IMR-90 (cell line): ENCODE measurements around the gene AQP12A. TPM values are rescaled to one million over a fixed set of nuclear protein-coding genes. Genes with fewer than 3 reads are reported as not detected.

Experiments used
- ATAC-seq: fragments of 200-7000 bp; cut with Tn5 transposase; 2 replicates; pipeline ENCODE4 v1.9.1; 2020; ENCODE audit warnings: low read depth, mild to moderate bottlenecking, moderate library complexity
- BruUV-seq: library from RNA; stranded (reverse); fragments of 400-500 nt; replicated peaks from 2 replicates; lab custom pipeline; 2021; lab: Mats Ljungman, UMichigan
- CTCF ChIA-PET: fragments of 300-600 bp; formaldehyde crosslinking; extraction: SDS; loops from one replicate; lab custom pipeline; 2021; ENCODE audit warnings: antibody characterized with exemption; lab: Yijun Ruan, JAX
- POLR2A ChIA-PET: fragments of 300-600 bp; sonication (Branson Sonifier 250); formaldehyde crosslinking; loops from one replicate; lab custom pipeline; 2022; ENCODE audit warnings: antibody characterized with exemption; ENCODE audit not compliant: unreplicated experiment; lab: Charles Lee
- DNase-seq: peaks from one replicate; pipeline ENCODE4 v3.0.0; 2013
- H2AFZ ChIP-seq: replicated peaks from 2 replicates; pipeline ENCODE3; 2013; ENCODE audit warnings: low read length, mild to moderate bottlenecking; ENCODE audit not compliant: poor library complexity
- H2AK5ac ChIP-seq: 2 replicates; pipeline ENCODE4 v1.6.1; 2013; ENCODE audit warnings: low read depth, low read length, inconsistent platforms
- H2AK9ac ChIP-seq: replicated peaks from 2 replicates; pipeline ENCODE3; 2013; ENCODE audit warnings: mild to moderate bottlenecking, low read depth, low read length, moderate library complexity; ENCODE audit not compliant: poor library complexity
- H2BK120ac ChIP-seq: 2 replicates; pipeline ENCODE4 v1.6.1; 2013; ENCODE audit warnings: low read depth, low read length, inconsistent platforms
- H2BK15ac ChIP-seq: 3 replicates; pipeline ENCODE4 v1.6.1; 2013; ENCODE audit warnings: low read depth, low read length, inconsistent platforms
- H2BK20ac ChIP-seq: 2 replicates; pipeline ENCODE4 v1.6.1; 2013; ENCODE audit warnings: low read depth, mild to moderate bottlenecking, inconsistent platforms, low read length, moderate library complexity
- H2BK5ac ChIP-seq: 2 replicates; pipeline ENCODE4 v1.6.1; 2013; ENCODE audit warnings: mild to moderate bottlenecking, low read depth, low read length, inconsistent platforms; ENCODE audit not compliant: poor library complexity, severe bottlenecking
- H3K14ac ChIP-seq: replicated peaks from 2 replicates; pipeline ENCODE4 v1.6.1; 2013; ENCODE audit warnings: low read depth, low read length, inconsistent platforms
- H3K18ac ChIP-seq: 2 replicates; pipeline ENCODE4 v1.6.1; 2013; ENCODE audit warnings: low read depth, low read length, control low read depth
- H3K23ac ChIP-seq: 2 replicates; pipeline ENCODE4 v1.6.1; 2013; ENCODE audit warnings: low read depth, low read length, inconsistent platforms
- H3K27ac ChIP-seq: 2 replicates; pipeline ENCODE4 v1.5.1; 2013; ENCODE audit warnings: mild to moderate bottlenecking, control low read depth, low read length; ENCODE audit not compliant: insufficient read depth
- H3K27me3 ChIP-seq: 2 replicates; pipeline ENCODE4 v1.6.1; 2013; ENCODE audit warnings: low read length; ENCODE audit not compliant: control insufficient read depth, insufficient read depth
- H3K36me3 ChIP-seq: 2 replicates; pipeline ENCODE4 v1.6.1; 2013; ENCODE audit warnings: low read length, mixed read lengths; ENCODE audit not compliant: control insufficient read depth, insufficient read depth
- H3K4ac ChIP-seq: 2 replicates; pipeline ENCODE4 v1.6.1; 2013; ENCODE audit warnings: low read depth, low read length, inconsistent platforms
- H3K4me1 ChIP-seq: 2 replicates; pipeline ENCODE4 v1.6.1; 2013; ENCODE audit warnings: low read length, mixed read lengths; ENCODE audit not compliant: control insufficient read depth, insufficient read depth
- H3K4me2 ChIP-seq: 2 replicates; pipeline ENCODE4 v1.6.1; 2013; ENCODE audit warnings: low read depth, mild to moderate bottlenecking, control low read depth, low read length, moderate library complexity
- H3K4me3 ChIP-seq: 2 replicates; pipeline ENCODE4 v1.5.1; 2013; ENCODE audit warnings: low read depth, mild to moderate bottlenecking, control low read depth, low read length, moderate library complexity; ENCODE audit not compliant: insufficient read depth
- H3K56ac ChIP-seq: 2 replicates; pipeline ENCODE4 v1.6.1; 2013; ENCODE audit warnings: low read length, inconsistent platforms; ENCODE audit not compliant: insufficient read depth; ENCODE audit errors: extremely low read depth
- H3K79me1 ChIP-seq, 2 experiments: 2 replicates each; pipeline ENCODE4 v1.6.1; 2013; ENCODE audit warnings: low read length in 2 of 2, inconsistent platforms in 1 of 2, low read depth in 1 of 2
- H3K9ac ChIP-seq: 2 replicates; pipeline ENCODE4 v1.6.1; 2013; ENCODE audit warnings: low read depth, low read length, control low read depth
- H3K9me1 ChIP-seq: 2 replicates; pipeline ENCODE4 v1.6.1; 2013; ENCODE audit warnings: low read length, inconsistent platforms; ENCODE audit not compliant: insufficient read depth
- H3K9me3 ChIP-seq: 2 replicates; pipeline ENCODE4 v1.6.1; 2013; ENCODE audit warnings: low read length; ENCODE audit not compliant: control insufficient read depth, insufficient read depth
- H4K20me1 ChIP-seq: 2 replicates; pipeline ENCODE4 v1.6.1; 2013; ENCODE audit warnings: low read length, inconsistent platforms; ENCODE audit not compliant: insufficient read depth
- H4K5ac ChIP-seq: 2 replicates; pipeline ENCODE4 v1.6.1; 2013; ENCODE audit warnings: mild to moderate bottlenecking, low read depth, low read length, control low read depth
- H4K8ac ChIP-seq, 2 experiments: 2 replicates each; pipeline ENCODE4 v1.6.1; 2013; ENCODE audit warnings: low read depth in 2 of 2, low read length in 2 of 2, control low read depth in 1 of 2, inconsistent platforms in 1 of 2
- H4K91ac ChIP-seq: 2 replicates; pipeline ENCODE4 v1.6.1; 2013; ENCODE audit warnings: low read depth, low read length, inconsistent platforms; ENCODE audit not compliant: insufficient read depth
- BHLHE40 ChIP-seq: fragments of 150-350 bp; IDR thresholded peaks from 2 replicates; pipeline ENCODE4 v1.6.1; 2016; ENCODE audit warnings: mild to moderate bottlenecking, low read depth, low read length
- MAFK ChIP-seq: IDR thresholded peaks from 2 replicates; pipeline ENCODE4 v1.6.1; 2012; ENCODE audit warnings: low read depth, low read length, improper control_type of control experiment
- MAZ ChIP-seq: IDR thresholded peaks from 2 replicates; pipeline ENCODE4 v1.6.1; 2012; ENCODE audit warnings: low read depth, mild to moderate bottlenecking, low read length, improper control_type of control experiment, moderate library complexity, borderline replicate concordance
- NFE2L2 ChIP-seq: fragments of 150-350 bp; IDR thresholded peaks from 2 replicates; pipeline ENCODE4 v1.6.1; 2016; ENCODE audit warnings: low read depth, mild to moderate bottlenecking, low read length
- RAD21 ChIP-seq: IDR thresholded peaks from 2 replicates; pipeline ENCODE4 v1.6.1; 2012; ENCODE audit warnings: low read length, improper control_type of control experiment
- RFX5 ChIP-seq: IDR thresholded peaks from 2 replicates; pipeline ENCODE4 v1.8.0; 2012; ENCODE audit warnings: low read depth, mild to moderate bottlenecking, low read length, moderate library complexity
- SMC3 ChIP-seq: fragments of 150-350 bp; IDR thresholded peaks from 2 replicates; pipeline ENCODE4 v1.6.1; 2016; ENCODE audit warnings: low read depth, mild to moderate bottlenecking, antibody characterized with exemption, low read length, moderate library complexity
- WGBS, 2 experiments: methylation state at CpG; one replicate each; pipeline versions ENCODE4 v1.1.5 to v1.1.7; 2013; ENCODE audit warnings: missing lambda C conversion rate in 2 of 2; ENCODE audit not compliant: insufficient read length in 1 of 2; ENCODE audit errors: extremely low coverage in 2 of 2; 5-methylcytosine and 5-hydroxymethylcytosine counted together
- dilution Hi-C: fragments of 300-500 bp; cut with HindIII; formaldehyde crosslinking; loops from one replicate; pipeline ENCODE4 v1.14.3; 2018; ENCODE audit warnings: low sequenced_read_pairs; ENCODE audit not compliant: unreplicated experiment
- in situ Hi-C: fragments of 300-500 bp; cut with MboI; formaldehyde crosslinking; loops from 3 replicates; pipeline ENCODE4 v1.14.3; 2019; ENCODE audit warnings: low sequenced_read_pairs, inconsistent platforms, mixed read lengths
- intact Hi-C: fragments of 100-400 bp; cut with micrococcal nuclease; formaldehyde crosslinking; loops from 2 replicates; pipeline ENCODE4 v1.10.0; 2022
- polyA plus RNA-seq, 3 experiments: library from polyadenylated mRNA; depleted of rRNA; stranded (reverse); fragments of >200 nt; gene quantifications; 2 replicates each; pipeline ENCODE4 v1.2.3, GENCODE V29; 2012; ENCODE audit warnings: low replicate concordance in 1 of 3
- total RNA-seq: library from RNA; depleted of rRNA; stranded (reverse); fragments of >200 nt; gene quantifications from 2 replicates; pipeline ENCODE4 v1.2.3, GENCODE V29; 2012
- TF ChIP-seq, protein P1 (sequence below): conservative IDR thresholded peaks from 2 replicates; pipeline ENCODE4 v1.5.1; 2012; ENCODE audit warnings: mild to moderate bottlenecking, low read depth, low read length, improper control_type of control experiment
- TF ChIP-seq, protein P2 (sequence below): fragments of 150-350 bp; IDR thresholded peaks from 2 replicates; pipeline ENCODE4 v1.6.1; 2017; ENCODE audit warnings: mild to moderate bottlenecking, antibody characterized with exemption, low read length, low read depth

Gene AQP12A
- total and polyA plus RNA-seq, 2 of the 4 experiments (the other 2 are of a cell fraction): not detected

DNA sequence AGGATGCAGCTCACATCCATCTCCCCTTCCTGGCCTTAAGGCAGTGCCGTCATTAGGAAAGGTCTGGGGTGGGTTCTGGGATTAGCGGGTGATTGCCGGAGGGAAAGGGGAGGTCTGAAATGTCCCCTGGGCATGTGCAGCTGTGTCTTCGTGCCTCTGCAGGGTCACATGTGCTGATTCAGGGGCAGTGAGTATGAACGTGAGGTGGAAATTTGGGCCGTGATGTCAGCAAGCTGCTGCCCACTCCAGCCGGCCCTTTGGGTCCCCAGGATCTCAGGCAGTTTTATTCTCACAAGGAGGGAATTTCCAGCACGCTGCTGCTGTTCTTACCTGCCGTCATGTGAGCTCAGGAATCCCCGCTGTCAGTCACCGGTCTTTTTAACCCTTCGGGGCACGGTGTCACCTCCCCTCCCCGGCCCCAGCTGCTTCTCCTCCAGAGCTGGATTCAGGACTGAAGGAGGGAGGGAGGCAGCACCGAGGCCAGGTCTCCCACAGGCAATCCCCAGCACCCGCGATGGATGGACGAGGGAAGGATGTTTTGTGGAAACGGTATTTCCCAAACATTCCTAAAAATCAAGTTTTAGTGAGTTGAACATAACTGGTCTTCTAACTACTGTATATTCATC is 42.9 kb upstream of the AQP12A start:
- in situ Hi-C loops (no loop called here), dilution Hi-C loops (no loop called here), intact Hi-C loops (no loop called here)
- Histone ChIP-seq H2BK20ac (no peak overlapping the region), H3K14ac (no peak overlapping the region), H2BK15ac (no peak overlapping the region), H3K18ac (no peak overlapping the region), H3K79me1 (no peaks in the 10 kb centered on the region), H3K9me3 (no peaks in the 10 kb centered on the region; the same call in 1 of the 2 replicates), H3K27me3 (peaks cover 76% of the 10 kb centered on the region), H3K4ac (no peak overlapping the region), H3K4me2 (no peak overlapping the region), H2AK5ac (no peak overlapping the region), H3K4me1 (no peaks in the 10 kb centered on the region), H3K27ac (no peak overlapping the region), H2AK9ac (peak overlapping the region; percentile 28), H4K8ac (no peak overlapping the region), H4K20me1 (no peaks in the 10 kb centered on the region), H2BK5ac (no peak overlapping the region), H4K91ac (no peak overlapping the region), H3K56ac (no peak overlapping the region), H2AFZ (no peak overlapping the region), H2BK120ac (no peak overlapping the region), H3K23ac (no peak overlapping the region), H3K36me3 (no peaks in the 10 kb centered on the region), H3K9me1 (no peaks in the 10 kb centered on the region), H3K4me3 (no peak overlapping the region), H4K5ac (no peak overlapping the region), H3K9ac (no peak overlapping the region)
- ATAC-seq (no peak), DNase-seq (no peak)
- BruUV-seq: no TSS peak
- 6% methylated on average over 3 of the region's 19 CpGs; no CpG with 5 or more reads in 1 of the 2 experiments for WGBS, 2 experiments
- ChIA-PET CTCF (no interaction called here), POLR2A (no interaction called here)
- TF ChIP-seq MAFK: no peak
- TF ChIP-seq RFX5: no peak
- TF ChIP-seq, protein P1, sequence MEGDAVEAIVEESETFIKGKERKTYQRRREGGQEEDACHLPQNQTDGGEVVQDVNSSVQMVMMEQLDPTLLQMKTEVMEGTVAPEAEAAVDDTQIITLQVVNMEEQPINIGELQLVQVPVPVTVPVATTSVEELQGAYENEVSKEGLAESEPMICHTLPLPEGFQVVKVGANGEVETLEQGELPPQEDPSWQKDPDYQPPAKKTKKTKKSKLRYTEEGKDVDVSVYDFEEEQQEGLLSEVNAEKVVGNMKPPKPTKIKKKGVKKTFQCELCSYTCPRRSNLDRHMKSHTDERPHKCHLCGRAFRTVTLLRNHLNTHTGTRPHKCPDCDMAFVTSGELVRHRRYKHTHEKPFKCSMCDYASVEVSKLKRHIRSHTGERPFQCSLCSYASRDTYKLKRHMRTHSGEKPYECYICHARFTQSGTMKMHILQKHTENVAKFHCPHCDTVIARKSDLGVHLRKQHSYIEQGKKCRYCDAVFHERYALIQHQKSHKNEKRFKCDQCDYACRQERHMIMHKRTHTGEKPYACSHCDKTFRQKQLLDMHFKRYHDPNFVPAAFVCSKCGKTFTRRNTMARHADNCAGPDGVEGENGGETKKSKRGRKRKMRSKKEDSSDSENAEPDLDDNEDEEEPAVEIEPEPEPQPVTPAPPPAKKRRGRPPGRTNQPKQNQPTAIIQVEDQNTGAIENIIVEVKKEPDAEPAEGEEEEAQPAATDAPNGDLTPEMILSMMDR: no peak
- TF ChIP-seq SMC3: no peak
- TF ChIP-seq, protein P2, sequence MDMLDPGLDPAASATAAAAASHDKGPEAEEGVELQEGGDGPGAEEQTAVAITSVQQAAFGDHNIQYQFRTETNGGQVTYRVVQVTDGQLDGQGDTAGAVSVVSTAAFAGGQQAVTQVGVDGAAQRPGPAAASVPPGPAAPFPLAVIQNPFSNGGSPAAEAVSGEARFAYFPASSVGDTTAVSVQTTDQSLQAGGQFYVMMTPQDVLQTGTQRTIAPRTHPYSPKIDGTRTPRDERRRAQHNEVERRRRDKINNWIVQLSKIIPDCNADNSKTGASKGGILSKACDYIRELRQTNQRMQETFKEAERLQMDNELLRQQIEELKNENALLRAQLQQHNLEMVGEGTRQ: no peak
- TF ChIP-seq BHLHE40: no peak
- no peak for TF ChIP-seq NFE2L2
- TF ChIP-seq RAD21: no peak
- TF ChIP-seq MAZ: no peak
